ENCODE data around the gene EPOP.
A peak's percentile ranks its signal among the peaks of the same experiment; 100 is the strongest.

The EPOP gene

GRCh38 chr17:38674749-38675615, at the start of gene EPOP:
Gene EPOP, minus strand, starts transcription at chr17:38674957. Its CDS starts 462 bp downstream, at chr17:38674495.
- DNase-seq: peak; percentile 72

DNA sequence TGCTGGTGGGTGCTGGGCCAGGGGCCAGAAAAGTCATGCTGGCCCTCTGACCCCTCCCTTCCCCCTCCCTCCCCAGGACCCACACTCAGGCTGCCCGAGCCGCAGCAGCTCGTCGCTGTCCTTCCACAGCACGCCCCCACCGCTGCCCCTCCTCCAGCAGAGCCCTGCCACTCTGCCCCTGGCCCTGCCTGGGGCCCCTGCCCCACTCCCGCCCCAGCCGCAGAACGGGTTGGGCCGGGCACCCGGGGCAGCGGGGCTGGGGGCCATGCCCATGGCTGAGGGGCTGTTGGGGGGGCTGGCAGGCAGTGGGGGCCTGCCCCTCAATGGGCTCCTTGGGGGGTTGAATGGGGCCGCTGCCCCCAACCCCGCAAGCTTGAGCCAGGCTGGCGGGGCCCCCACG, 47.0 kb upstream of the EPOP start:
- no peak for DNase-seq

DNA sequence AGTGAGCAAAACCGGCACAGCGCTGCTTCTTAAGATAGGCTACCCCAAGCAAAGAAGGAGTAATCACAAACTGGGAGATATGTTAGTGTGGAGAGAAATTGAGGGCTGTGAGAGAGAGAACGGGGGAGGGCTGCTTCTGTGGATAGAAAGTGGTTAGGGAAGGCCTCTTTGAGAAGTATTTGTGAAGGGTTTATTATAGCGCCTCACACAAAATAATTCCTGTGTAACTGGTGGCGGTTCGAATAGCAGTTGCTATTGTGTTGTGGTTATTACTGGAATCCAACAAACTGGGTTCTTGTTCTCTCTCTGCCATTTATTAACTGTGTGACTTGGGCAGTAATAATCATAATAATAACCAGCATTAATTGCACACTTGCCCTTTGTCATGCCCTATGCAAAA, 46.2 kb upstream of the EPOP start:
- no peak for DNase-seq

- DNase-seq: no peak
Measured at GRCh38 chr17:38719943-38720641, 45.3 kb upstream of the EPOP start.

- DNase-seq: no peak
Measured at GRCh38 chr17:38719289-38719942, 44.7 kb upstream of the EPOP start.

- no peak for DNase-seq
Measured at GRCh38 chr17:38717139-38717745, 42.5 kb upstream of the EPOP start.

- DNase-seq: no peak
Measured at GRCh38 chr17:38716368-38717005, 41.7 kb upstream of the EPOP start.

DNA sequence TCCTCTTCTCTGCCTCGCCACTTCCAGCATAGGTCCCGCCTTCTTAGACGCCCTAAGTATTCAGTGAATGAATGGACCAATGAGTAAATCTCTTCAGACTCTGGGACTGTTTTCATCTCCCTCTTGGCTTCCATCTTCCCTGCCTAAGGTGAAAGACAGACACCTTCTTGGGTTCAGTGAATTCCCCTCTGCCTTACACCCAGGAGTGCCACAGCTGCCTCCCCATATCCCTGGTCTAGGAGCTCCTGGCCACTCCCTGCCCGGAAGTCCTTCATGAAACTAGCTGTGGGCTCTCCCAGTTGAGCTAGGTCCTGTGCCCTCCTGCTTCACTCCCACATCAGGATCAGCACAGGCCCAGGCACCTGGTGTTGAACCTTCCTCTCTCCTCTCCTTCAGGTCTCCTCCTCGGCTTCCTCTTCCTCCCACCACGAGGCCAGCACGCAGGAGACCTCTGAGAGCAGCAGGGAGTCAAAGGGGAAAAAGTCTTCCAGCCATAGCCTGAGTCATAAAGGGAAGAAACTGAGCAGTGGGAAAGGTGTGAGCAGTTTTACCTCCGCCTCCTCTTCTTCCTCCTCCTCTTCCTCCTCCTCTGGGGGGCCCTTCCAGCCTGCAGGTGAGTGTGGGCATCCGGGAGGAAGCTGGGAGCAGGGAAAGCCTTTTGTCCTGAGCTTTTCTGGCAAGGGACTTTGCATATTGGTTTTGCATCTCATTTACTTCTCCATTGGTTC, 40.6 kb upstream of the EPOP start:
- DNase-seq: no peak

DNA sequence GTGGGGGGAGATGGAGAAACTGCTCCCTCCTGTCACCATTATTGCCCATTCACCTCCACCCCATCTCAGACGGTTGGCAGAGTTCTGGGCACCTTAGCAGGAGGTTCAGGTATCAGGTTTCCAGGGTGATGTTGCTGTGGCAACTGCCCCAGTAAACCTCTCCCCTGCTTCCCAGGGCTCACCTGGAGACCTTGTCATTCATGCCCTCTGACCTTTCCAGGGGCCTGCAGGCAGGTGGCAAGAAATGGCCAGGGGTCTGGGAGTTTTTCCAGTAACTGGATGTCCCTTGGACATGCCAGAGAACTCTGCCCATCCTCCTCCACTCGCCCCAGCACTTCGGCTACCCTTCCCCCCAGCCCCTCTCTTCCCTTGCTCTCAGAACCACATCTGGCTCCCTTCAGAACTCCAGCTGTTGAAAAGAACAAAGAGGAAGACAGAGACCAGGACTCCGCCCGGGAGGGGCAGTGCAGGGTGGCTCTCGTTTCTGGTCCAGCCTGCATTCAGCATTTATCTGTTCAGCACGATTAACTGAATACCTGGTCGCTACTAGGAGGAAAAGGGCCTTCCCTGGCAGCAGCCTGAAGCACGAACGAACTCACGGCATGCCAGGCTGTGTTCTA, 38.8 kb upstream of the EPOP start:
- no peak for DNase-seq

DNA sequence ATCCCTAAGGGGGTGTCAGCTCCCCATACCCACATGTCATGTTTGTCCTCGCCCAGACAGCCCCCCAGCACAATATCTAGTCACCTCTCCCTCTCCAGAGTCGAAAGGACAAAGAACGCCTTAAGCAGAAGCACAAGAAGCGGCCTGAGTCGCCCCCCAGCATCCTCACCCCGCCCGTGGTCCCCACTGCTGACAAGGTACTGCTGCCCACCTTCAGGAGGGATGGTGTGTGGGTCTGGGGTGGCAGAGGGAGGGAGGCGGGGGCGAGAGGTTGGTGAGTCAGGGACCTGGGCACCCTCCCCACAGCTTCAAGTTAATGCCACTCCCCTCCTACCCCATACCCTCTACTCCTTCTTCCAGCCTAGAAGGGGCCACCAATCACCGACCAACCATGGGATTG, 37.8 kb upstream of the EPOP start:
- no peak for DNase-seq

- DNase-seq: no peak
Measured at GRCh38 chr17:38711792-38712571, 37.2 kb upstream of the EPOP start.

GRCh38 chr17:38710985-38711384, 36.2 kb upstream of the EPOP start:
- DNase-seq: no peak

DNA sequence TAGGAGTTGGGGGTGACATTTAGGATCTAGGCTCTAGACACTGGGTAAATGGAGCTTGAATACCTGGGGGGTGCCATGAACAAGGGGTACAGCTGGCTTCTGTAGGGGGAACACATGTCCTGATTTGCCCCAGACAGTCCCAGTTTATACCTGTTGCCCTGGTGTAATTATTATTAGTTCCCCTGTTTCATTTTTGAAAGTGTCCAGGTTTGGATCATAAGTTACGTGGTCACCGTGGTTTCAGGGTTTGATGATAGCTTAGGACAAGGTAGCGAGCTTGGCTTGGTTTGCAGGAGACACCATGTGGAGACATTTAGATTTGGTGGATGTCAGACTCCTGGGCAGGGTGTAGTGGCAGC, 35.8 kb upstream of the EPOP start:
- no peak for DNase-seq

- DNase-seq: no peak
Measured at GRCh38 chr17:38709864-38710603, 35.3 kb upstream of the EPOP start.

DNA sequence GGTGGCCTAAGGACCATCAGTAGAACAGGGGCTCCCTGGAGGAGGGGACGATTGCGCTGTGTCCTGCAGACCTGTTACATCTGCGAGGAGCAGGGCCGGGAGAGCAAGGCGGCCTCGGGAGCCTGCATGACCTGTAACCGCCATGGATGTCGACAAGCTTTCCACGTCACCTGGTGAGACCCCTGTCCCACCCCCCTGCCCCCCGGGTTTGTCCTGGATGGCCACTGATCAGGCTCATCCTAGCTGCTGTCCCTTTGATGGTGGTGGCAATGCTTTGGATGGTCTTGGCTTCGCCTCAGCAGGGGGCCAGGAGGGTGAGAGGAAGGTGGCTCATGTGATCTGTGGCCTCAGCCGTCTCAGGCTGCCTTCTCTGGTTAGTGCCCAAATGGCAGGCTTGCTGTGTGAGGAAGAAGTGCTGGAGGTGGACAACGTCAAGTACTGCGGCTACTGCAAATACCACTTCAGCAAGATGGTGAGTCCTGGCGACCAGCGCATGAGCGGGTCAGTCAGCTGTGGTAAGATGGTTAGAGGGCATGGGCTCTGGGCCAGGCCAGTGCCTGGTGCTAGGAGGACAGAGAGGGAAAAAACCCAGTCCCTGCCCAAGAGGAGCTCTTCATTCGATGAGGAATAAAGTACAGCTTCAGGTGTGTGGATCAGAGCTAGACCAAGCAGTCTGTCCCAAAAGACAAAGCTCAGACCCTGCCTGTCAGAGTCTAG, 34.5 kb upstream of the EPOP start:
- no peak for DNase-seq

DNA sequence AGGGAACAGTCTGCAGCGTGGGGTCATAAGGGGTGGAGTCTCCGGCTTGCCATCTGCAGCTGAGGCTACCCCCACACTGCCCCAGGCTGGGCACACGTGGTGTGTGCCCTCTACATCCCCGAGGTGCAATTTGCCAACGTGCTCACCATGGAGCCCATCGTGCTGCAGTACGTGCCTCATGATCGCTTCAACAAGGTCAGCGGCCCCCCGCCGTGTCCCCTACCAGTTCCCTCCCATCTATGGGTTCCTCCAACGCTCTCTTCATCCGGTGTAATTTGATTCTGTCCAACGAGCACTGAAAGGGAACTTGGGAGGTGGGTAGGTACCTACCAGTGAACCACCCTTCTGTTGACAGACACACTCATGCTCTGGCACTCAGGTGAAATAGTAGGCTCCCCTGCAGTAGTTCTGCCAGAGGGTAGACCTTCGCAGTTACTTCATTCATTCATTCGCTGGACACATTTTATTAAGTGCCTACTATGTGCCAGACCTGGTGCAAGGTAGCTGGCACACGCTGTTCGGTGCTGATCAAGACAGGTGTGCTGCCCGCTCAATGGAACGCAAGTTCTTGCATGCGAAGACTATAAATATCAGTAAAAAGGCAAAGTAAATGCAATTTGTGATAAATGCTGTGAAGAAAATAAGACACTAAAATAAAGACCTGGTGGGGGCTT, 33.1 kb upstream of the EPOP start:
- no peak for DNase-seq

GRCh38 chr17:38706505-38707216, 31.9 kb upstream of the EPOP start:
- no peak for DNase-seq

- no peak for DNase-seq
Measured at GRCh38 chr17:38705803-38706504, 31.2 kb upstream of the EPOP start.

All from amniotic stem cell (primary cell).